Panc1 (cell line): ENCODE results near the gene MCM7. TPM values are rescaled to one million over a fixed set of nuclear protein-coding genes. Genes with fewer than 3 reads are reported as not detected.

Experiments used
- ATAC-seq: fragments of 200-7000 bp; cut with Tn5 transposase; 2 replicates; pipeline ENCODE4 v1.9.1; 2020; ENCODE audit warnings: mild to moderate bottlenecking, moderate library complexity
- BruUV-seq: library from RNA; stranded (reverse); fragments of 400-500 nt; replicated peaks from 2 replicates; lab custom pipeline; 2021; lab: Mats Ljungman, UMichigan
- CTCF ChIA-PET: fragments of 300-600 bp; sonication (Branson Sonifier 250); formaldehyde crosslinking; loops from one replicate; lab custom pipeline; 2022; ENCODE audit warnings: antibody characterized with exemption; lab: Charles Lee
- POLR2A ChIA-PET: fragments of 300-600 bp; sonication (Branson Sonifier 250); formaldehyde crosslinking; loops from one replicate; lab custom pipeline; 2022; ENCODE audit warnings: antibody characterized with exemption; lab: Charles Lee
- DNase-seq: peaks from one replicate; pipeline ENCODE4 v3.0.0-alpha.2; 2010; ENCODE audit warnings: low read depth, low spot score
- H3K27ac ChIP-seq: 2 replicates; pipeline ENCODE4 v1.5.1; 2011; ENCODE audit warnings: mild to moderate bottlenecking, low read length, inconsistent platforms
- H3K27me3 ChIP-seq: fragments of 200-500 bp; sonication (Bioruptor generic); 2 replicates; pipeline ENCODE4 v1.6.0; 2014; ENCODE audit warnings: low read length, inconsistent platforms; ENCODE audit not compliant: control insufficient read depth, insufficient read depth
- H3K36me3 ChIP-seq: fragments of 200-500 bp; sonication (Bioruptor generic); 2 replicates; pipeline ENCODE4 v1.5.1; 2014; ENCODE audit warnings: inconsistent platforms, mild to moderate bottlenecking, low read length, moderate library complexity; ENCODE audit not compliant: control insufficient read depth, insufficient read depth
- H3K4me1 ChIP-seq: 2 replicates; pipeline ENCODE4 v1.5.1; 2011; ENCODE audit warnings: inconsistent platforms, mild to moderate bottlenecking, low read length, moderate library complexity; ENCODE audit not compliant: control insufficient read depth, insufficient read depth
- H3K4me3 ChIP-seq, 2 experiments: 2 replicates each; pipeline ENCODE4 v1.5.1; 2011 to 2012; ENCODE audit warnings: low read depth in 2 of 2, low read length in 2 of 2, mild to moderate bottlenecking in 2 of 2, inconsistent platforms in 1 of 2, moderate library complexity in 1 of 2
- H3K9me3 ChIP-seq: fragments of 200-500 bp; sonication (Bioruptor generic); 2 replicates; pipeline ENCODE4 v1.5.1; 2014; ENCODE audit warnings: low read depth, mild to moderate bottlenecking, inconsistent platforms, low read length, moderate library complexity; ENCODE audit not compliant: control insufficient read depth, insufficient read depth
- CTCF ChIP-seq: fragments of 450-650 bp; IDR thresholded peaks from 2 replicates; pipeline ENCODE4 v1.5.1; 2017; ENCODE audit warnings: mild to moderate bottlenecking
- POLR2AphosphoS5 ChIP-seq: IDR thresholded peaks from 2 replicates; pipeline ENCODE4 v1.6.1; 2012; ENCODE audit warnings: mild to moderate bottlenecking, low read depth, low read length, moderate library complexity
- REST ChIP-seq, 2 experiments: IDR thresholded peaks; 2 replicates each; pipeline ENCODE4 v1.6.1; 2011 to 2012; ENCODE audit warnings: low read depth in 2 of 2, control low read depth in 1 of 2, low read length in 1 of 2, mild to moderate bottlenecking in 1 of 2, moderate library complexity in 1 of 2; ENCODE audit not compliant: insufficient read depth in 1 of 2
- SIN3A ChIP-seq: IDR thresholded peaks from 2 replicates; pipeline ENCODE4 v1.6.1; 2012; ENCODE audit warnings: low read depth, mild to moderate bottlenecking, low read length, moderate library complexity, borderline replicate concordance; ENCODE audit not compliant: insufficient read depth
- TCF7L2 ChIP-seq: IDR thresholded peaks from 2 replicates; pipeline ENCODE4 v1.6.1; 2011; ENCODE audit warnings: mild to moderate bottlenecking, low read depth, low read length, inconsistent platforms
- in situ Hi-C: cut with HindIII; loops from 2 replicates; pipeline ENCODE4 v1.10.0; 2016; ENCODE audit warnings: low sequenced_read_pairs, low pct_unique_long_range_greater_than_20kb
- intact Hi-C: fragments of 100-400 bp; cut with micrococcal nuclease; formaldehyde crosslinking; loops from one replicate; pipeline ENCODE4 v1.10.0; 2022; ENCODE audit not compliant: unreplicated experiment
- total RNA-seq: library from RNA; stranded (reverse); gene quantifications from one replicate; pipeline ENCODE4 v1.2.1, GENCODE V29; 2021; ENCODE audit not compliant: unreplicated experiment

MCM7 gene
- total RNA-seq, 1 experiment from 2014 or later = 258 TPM

GRCh38 chr7:100109521-100110163, 8.4 kb upstream of the MCM7 start:
- in situ Hi-C loops = no loop called here
- Histone ChIP-seq H3K36me3 (no peaks in the 10 kb centered on the region; the same call in 1 of the 2 replicates), H3K4me3 (no peak overlapping the region), H3K4me1 (no peaks in the 10 kb centered on the region), H3K9me3 (no peaks in the 10 kb centered on the region), H3K27me3 (no peaks in the 10 kb centered on the region), H3K27ac (no peak overlapping the region)
- ChIA-PET CTCF (no interaction called here), POLR2A (no interaction called here)
- ATAC-seq = peak; percentile 59
- DNase-seq = no peak
- TF ChIP-seq CTCF = no peak
- no peak for TF ChIP-seq SIN3A
- TF ChIP-seq TCF7L2 = no peak
- no peak for TF ChIP-seq REST (IDR thresholded peaks at IDR 0.05; ENCODE audit: insufficient read depth in 1 of 2, low read depth in 2 of 2, low read length in 1 of 2)
- no peak for TF ChIP-seq POLR2AphosphoS5
- BruUV-seq = no TSS peak
- intact Hi-C loops = no loop called here

GRCh38 chr7:100107890-100108289, 6.7 kb upstream of the MCM7 start:
- intact Hi-C loops = no loop called here
- Histone ChIP-seq H3K27me3 (no peaks in the 10 kb centered on the region), H3K4me3 (no peak overlapping the region), H3K36me3 (no peaks in the 10 kb centered on the region), H3K4me1 (no peaks in the 10 kb centered on the region), H3K9me3 (no peaks in the 10 kb centered on the region), H3K27ac (no peak overlapping the region)
- BruUV-seq = no TSS peak
- in situ Hi-C loops = no loop called here
- DNase-seq = no peak
- ChIA-PET CTCF (no interaction called here), POLR2A (no interaction called here)
- no peak for ATAC-seq
- TF ChIP-seq SIN3A = no peak
- TF ChIP-seq POLR2AphosphoS5 = no peak
- TF ChIP-seq CTCF = no peak
- TF ChIP-seq TCF7L2 = no peak
- no peak for TF ChIP-seq REST (IDR thresholded peaks at IDR 0.05; ENCODE audit: insufficient read depth in 1 of 2, low read depth in 2 of 2, low read length in 1 of 2)
